Measurements from ENCODE around the gene LMNTD1.

Gene LMNTD1

GRCh38 chr12:25584596-25584995 is 31.5 kb upstream of the LMNTD1 start:
- Histone ChIP-seq H3K4me2 (ENCODE audit: low read length) (no peak overlapping the region), H3K27ac (no peak overlapping the region), H3K9me3 (ENCODE audit: control insufficient read depth, low read length) (no peaks in the 10 kb centered on the region), H3K79me2 (no peaks in the 10 kb centered on the region), H3K9ac (no peak overlapping the region), H3K36me3 (ENCODE audit: control insufficient read depth, insufficient read depth, low read length) (no peaks in the 10 kb centered on the region), H2AFZ (no peak overlapping the region), H3K27me3 (ENCODE audit: control insufficient read depth, insufficient read depth, low read length) (no peaks in the 10 kb centered on the region), H3K4me3 (ENCODE audit: low read depth, low read length) (no peak overlapping the region), H3K4me1 (no peaks in the 10 kb centered on the region)
- no peak for TF ChIP-seq CTCF (IDR thresholded peaks at IDR 0.05)

- H3K27ac ChIP-seq: no peak overlapping the region
- no peak overlapping the region for H3K4me2 ChIP-seq (ENCODE audit: low read length)
- H3K27me3 ChIP-seq (ENCODE audit: control insufficient read depth, insufficient read depth, low read length): no peaks in the 10 kb centered on the region
- H3K79me2 ChIP-seq: no peaks in the 10 kb centered on the region
- H3K36me3 ChIP-seq (ENCODE audit: control insufficient read depth, insufficient read depth, low read length): no peaks in the 10 kb centered on the region
- no peaks in the 10 kb centered on the region for H3K4me1 ChIP-seq
- TF ChIP-seq CTCF (IDR thresholded peaks at IDR 0.05): no peak
- no peaks in the 10 kb centered on the region for H3K9me3 ChIP-seq (ENCODE audit: control insufficient read depth, low read length)
- H3K4me3 ChIP-seq (ENCODE audit: low read depth, low read length): no peak overlapping the region
- no peak overlapping the region for H3K9ac ChIP-seq
- no peak overlapping the region for H2AFZ ChIP-seq
These were observed 30.5 kb upstream of the LMNTD1 start for GRCh38 chr12:25583545-25583944.

GRCh38 chr12:25581067-25581466 is 28.0 kb upstream of the LMNTD1 start:
- Histone ChIP-seq H3K9ac (no peak overlapping the region), H3K79me2 (no peaks in the 10 kb centered on the region), H3K36me3 (ENCODE audit: control insufficient read depth, insufficient read depth, low read length) (no peaks in the 10 kb centered on the region), H3K27me3 (ENCODE audit: control insufficient read depth, insufficient read depth, low read length) (no peaks in the 10 kb centered on the region), H2AFZ (no peak overlapping the region), H3K4me3 (ENCODE audit: low read depth, low read length) (no peak overlapping the region), H3K4me2 (ENCODE audit: low read length) (no peak overlapping the region), H3K4me1 (no peaks in the 10 kb centered on the region), H3K27ac (no peak overlapping the region), H3K9me3 (ENCODE audit: control insufficient read depth, low read length) (no peaks in the 10 kb centered on the region)
- TF ChIP-seq CTCF (IDR thresholded peaks at IDR 0.05): no peak

- H3K27ac ChIP-seq: no peak overlapping the region
- H3K4me1 ChIP-seq: no peaks in the 10 kb centered on the region
- H3K9me3 ChIP-seq (ENCODE audit: control insufficient read depth, low read length): no peaks in the 10 kb centered on the region
- H3K9ac ChIP-seq: no peak overlapping the region
- no peaks in the 10 kb centered on the region for H3K27me3 ChIP-seq (ENCODE audit: control insufficient read depth, insufficient read depth, low read length)
- no peaks in the 10 kb centered on the region for H3K79me2 ChIP-seq
- H3K36me3 ChIP-seq (ENCODE audit: control insufficient read depth, insufficient read depth, low read length): no peaks in the 10 kb centered on the region
- no peak for TF ChIP-seq CTCF (IDR thresholded peaks at IDR 0.05)
- H2AFZ ChIP-seq: no peak overlapping the region
- no peak overlapping the region for H3K4me3 ChIP-seq (ENCODE audit: low read depth, low read length)
- H3K4me2 ChIP-seq (ENCODE audit: low read length): no peak overlapping the region
These were observed 25.5 kb upstream of the LMNTD1 start for GRCh38 chr12:25578411-25579143.

GRCh38 chr12:25574761-25575160 is 21.7 kb upstream of the LMNTD1 start:
- no peaks in the 10 kb centered on the region for H3K9me3 ChIP-seq (ENCODE audit: control insufficient read depth, low read length)
- H3K27me3 ChIP-seq (ENCODE audit: control insufficient read depth, insufficient read depth, low read length): no peaks in the 10 kb centered on the region
- no peak for TF ChIP-seq CTCF (IDR thresholded peaks at IDR 0.05)
- H3K4me2 ChIP-seq (ENCODE audit: low read length): no peak overlapping the region
- H3K27ac ChIP-seq: no peak overlapping the region
- no peaks in the 10 kb centered on the region for H3K4me1 ChIP-seq
- H3K9ac ChIP-seq: no peak overlapping the region
- H3K4me3 ChIP-seq (ENCODE audit: low read depth, low read length): no peak overlapping the region
- no peak overlapping the region for H2AFZ ChIP-seq
- no peaks in the 10 kb centered on the region for H3K36me3 ChIP-seq (ENCODE audit: control insufficient read depth, insufficient read depth, low read length)
- H3K79me2 ChIP-seq: no peaks in the 10 kb centered on the region
